Gastrocnemius medialis (tissue), 4 donors: ENCODE data around the gene OAF.

Source experiments
- POLR2A ChIP-seq, 2 donors: fragments of 450-650 bp; IDR thresholded peaks; one replicate each; pipeline ENCODE4 v1.6.1; 2017; ENCODE audit warnings: antibody characterized with exemption in 2 of 2, mild to moderate bottlenecking in 2 of 2, moderate library complexity in 2 of 2
- TF ChIP-seq, protein P1 (sequence below), 5 experiments: fragments of 450-650 bp in 3 of 5; fragments of 200-600 bp in 2 of 5; sonication (generic) in 2 of 5; IDR thresholded peaks in 4 of 5; conservative IDR thresholded peaks in 1 of 5; 1 replicate in 4 of 5; 2 replicates in 1 of 5; pipeline ENCODE4 v1.5.1; 2016 to 2019; ENCODE audit warnings: antibody characterized with exemption in 5 of 5, mild to moderate bottlenecking in 3 of 5, moderate library complexity in 3 of 5

DNA sequence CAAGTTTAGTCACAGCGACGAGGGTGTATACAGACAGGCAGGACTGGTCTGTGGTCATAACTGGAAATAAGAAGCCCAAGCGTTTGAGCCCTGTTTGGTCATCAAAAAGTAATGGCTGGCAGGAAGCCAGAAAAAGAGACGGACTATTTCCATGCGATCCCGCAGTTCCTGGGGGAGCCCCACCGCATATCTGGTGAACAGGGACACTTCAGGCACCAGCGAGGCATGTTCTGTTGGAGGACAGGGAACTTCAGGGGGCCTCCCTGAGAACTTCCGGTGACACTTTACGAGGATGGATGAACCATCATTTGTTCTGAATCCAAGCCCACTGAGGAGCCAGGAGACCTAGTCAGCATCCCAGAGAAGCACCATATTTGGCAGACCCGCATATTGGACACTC, 43.2 kb upstream of the OAF start:
- TF ChIP-seq, protein P1, sequence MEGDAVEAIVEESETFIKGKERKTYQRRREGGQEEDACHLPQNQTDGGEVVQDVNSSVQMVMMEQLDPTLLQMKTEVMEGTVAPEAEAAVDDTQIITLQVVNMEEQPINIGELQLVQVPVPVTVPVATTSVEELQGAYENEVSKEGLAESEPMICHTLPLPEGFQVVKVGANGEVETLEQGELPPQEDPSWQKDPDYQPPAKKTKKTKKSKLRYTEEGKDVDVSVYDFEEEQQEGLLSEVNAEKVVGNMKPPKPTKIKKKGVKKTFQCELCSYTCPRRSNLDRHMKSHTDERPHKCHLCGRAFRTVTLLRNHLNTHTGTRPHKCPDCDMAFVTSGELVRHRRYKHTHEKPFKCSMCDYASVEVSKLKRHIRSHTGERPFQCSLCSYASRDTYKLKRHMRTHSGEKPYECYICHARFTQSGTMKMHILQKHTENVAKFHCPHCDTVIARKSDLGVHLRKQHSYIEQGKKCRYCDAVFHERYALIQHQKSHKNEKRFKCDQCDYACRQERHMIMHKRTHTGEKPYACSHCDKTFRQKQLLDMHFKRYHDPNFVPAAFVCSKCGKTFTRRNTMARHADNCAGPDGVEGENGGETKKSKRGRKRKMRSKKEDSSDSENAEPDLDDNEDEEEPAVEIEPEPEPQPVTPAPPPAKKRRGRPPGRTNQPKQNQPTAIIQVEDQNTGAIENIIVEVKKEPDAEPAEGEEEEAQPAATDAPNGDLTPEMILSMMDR (IDR thresholded peaks at IDR 0.05 in 4 of 5, conservative IDR thresholded peaks at IDR 0.05 in 1 of 5), result no peak
- TF ChIP-seq POLR2A (IDR thresholded peaks at IDR 0.05), result no peak
